ENCODE results near the gene NSUN3.

The NSUN3 gene

GRCh38 chr3:94167796-94168195, 104.9 kb downstream of the NSUN3 start:
- ChIA-PET POLR2A (no interaction called here), CTCF (no interaction called here)
- no peak for DNase-seq (ENCODE audit: extremely low spot score)
- no peak for TF ChIP-seq CTCF (IDR thresholded peaks at IDR 0.05; ENCODE audit: control extremely low read depth, extremely low read depth, low read depth, missing control alignments)

- DNase-seq (ENCODE audit: extremely low spot score), result no peak
- ChIA-PET POLR2A (no interaction called here), CTCF (interaction anchor here (0.7 kb wide), 1 partner anchor 10 kb away, joined by 3 read pairs; no protein-coding TSS in a partner anchor)
- TF ChIP-seq CTCF (IDR thresholded peaks at IDR 0.05; ENCODE audit: control extremely low read depth, extremely low read depth, low read depth, missing control alignments), result no peak
These were observed 109.1 kb downstream of the NSUN3 start for GRCh38 chr3:94171954-94172353.

GRCh38 chr3:94172695-94173310, 109.9 kb downstream of the NSUN3 start:
- CTCF ChIA-PET, result no interaction called here
- no peak for DNase-seq (ENCODE audit: extremely low spot score)
- TF ChIP-seq CTCF (IDR thresholded peaks at IDR 0.05; ENCODE audit: control extremely low read depth, extremely low read depth, low read depth, missing control alignments), result no peak
- POLR2A ChIA-PET, result no interaction called here

GRCh38 chr3:94173673-94174434, 111.0 kb downstream of the NSUN3 start:
- no peak for DNase-seq (ENCODE audit: extremely low spot score)
- ChIA-PET CTCF (interaction anchor here (1.6 kb wide), 1 partner anchor 9 kb away, joined by 6 read pairs; no protein-coding TSS in a partner anchor), POLR2A (no interaction called here)
- TF ChIP-seq CTCF (IDR thresholded peaks at IDR 0.05; ENCODE audit: control extremely low read depth, extremely low read depth, low read depth, missing control alignments), result no peak

GRCh38 chr3:94175677-94176076, 112.8 kb downstream of the NSUN3 start:
- ChIA-PET POLR2A (no interaction called here), CTCF (no interaction called here)
- no peak for DNase-seq (ENCODE audit: extremely low spot score)
- TF ChIP-seq CTCF (IDR thresholded peaks at IDR 0.05; ENCODE audit: control extremely low read depth, extremely low read depth, low read depth, missing control alignments), result no peak

- no peak for TF ChIP-seq CTCF (IDR thresholded peaks at IDR 0.05; ENCODE audit: control extremely low read depth, extremely low read depth, low read depth, missing control alignments)
- ChIA-PET POLR2A (no interaction called here), CTCF (no interaction called here)
- no peak for DNase-seq (ENCODE audit: extremely low spot score)
These were observed 114.3 kb downstream of the NSUN3 start for GRCh38 chr3:94176988-94177745.

Measured in GM10248 (cell line).